Measurements from ENCODE around the gene COASY.

COASY gene

GRCh38 chr17:42514279-42514678, 47.7 kb upstream of the COASY start:
- no peak for TF ChIP-seq SIN3A (IDR thresholded peaks at IDR 0.05; ENCODE audit: borderline replicate concordance, insufficient read depth, low read length)
- no peak for TF ChIP-seq REST (IDR thresholded peaks at IDR 0.05; ENCODE audit: insufficient read depth in 1 of 2, low read depth in 2 of 2, low read length in 2 of 2)
- no peak for TF ChIP-seq POLR2AphosphoS5 (IDR thresholded peaks at IDR 0.05; ENCODE audit: low read depth, low read length)

GRCh38 chr17:42514867-42515266, 47.1 kb upstream of the COASY start:
- no peak for TF ChIP-seq POLR2AphosphoS5 (IDR thresholded peaks at IDR 0.05; ENCODE audit: low read depth, low read length)
- TF ChIP-seq TAF1 (IDR thresholded peaks at IDR 0.05; ENCODE audit: borderline replicate concordance, insufficient read depth, low read length), result no peak
- TF ChIP-seq SIN3A (IDR thresholded peaks at IDR 0.05; ENCODE audit: borderline replicate concordance, insufficient read depth, low read length), result no peak
- no peak for TF ChIP-seq FOXP2 (optimal IDR thresholded peaks at IDR 0.05; ENCODE audit: borderline replicate concordance, extremely low read depth, extremely low read length, insufficient read depth)
- no peak for TF ChIP-seq REST (IDR thresholded peaks at IDR 0.05; ENCODE audit: insufficient read depth in 1 of 2, low read depth in 2 of 2, low read length in 2 of 2)

- TF ChIP-seq FOXP2 (optimal IDR thresholded peaks at IDR 0.05; ENCODE audit: borderline replicate concordance, extremely low read depth, extremely low read length, insufficient read depth) (peak; percentile 52), SIN3A (IDR thresholded peaks at IDR 0.05; ENCODE audit: borderline replicate concordance, insufficient read depth, low read length) (no peak), REST (IDR thresholded peaks at IDR 0.05; ENCODE audit: insufficient read depth in 1 of 2, low read depth in 2 of 2, low read length in 2 of 2) (no peak), TAF1 (IDR thresholded peaks at IDR 0.05; ENCODE audit: borderline replicate concordance, insufficient read depth, low read length) (no peak)
These were observed 44.4 kb upstream of the COASY start for GRCh38 chr17:42517516-42517915.

GRCh38 chr17:42518046-42518754, 43.7 kb upstream of the COASY start:
- TF ChIP-seq TAF1 (IDR thresholded peaks at IDR 0.05; ENCODE audit: borderline replicate concordance, insufficient read depth, low read length) (no peak), REST (IDR thresholded peaks at IDR 0.05; ENCODE audit: insufficient read depth in 1 of 2, low read depth in 2 of 2, low read length in 2 of 2) (0 out of 4 replicates have a peak, but pooled peaks of 1 of the 2 experiments have one; percentile 32), POLR2AphosphoS5 (IDR thresholded peaks at IDR 0.05; ENCODE audit: low read depth, low read length) (no peak), SIN3A (IDR thresholded peaks at IDR 0.05; ENCODE audit: borderline replicate concordance, insufficient read depth, low read length) (no peak), FOXP2 (optimal IDR thresholded peaks at IDR 0.05; ENCODE audit: borderline replicate concordance, extremely low read depth, extremely low read length, insufficient read depth) (no peak)

Data from PFSK-1 (cell line).